Pancreas (tissue), 10 donors: ENCODE measurements around the gene ZCCHC7. TPM values are rescaled to one million over a fixed set of nuclear protein-coding genes. Genes with fewer than 3 reads are reported as not detected.

ENCODE experiments used
- ATAC-seq, 4 donors: fragments of 200-7000 bp; cut with Tn5 transposase; one replicate each; pipeline versions ENCODE4 v1.8.0 to v1.9.1; 2020; ENCODE audit warnings: mild to moderate bottlenecking in 4 of 4, moderate library complexity in 4 of 4
- DNase-seq, 6 donors: peaks; one replicate each; pipeline ENCODE4 v3.0.0-alpha.2; 2020
- FAIRE-seq: peaks from 2 replicates; lab custom pipeline; 2012; peaks lifted over from hg19 to GRCh38; lab: Jason Lieb, UNC
- H3K27ac ChIP-seq, 4 donors: fragments of 200-600 bp; sonication (generic); 1 replicate in 3 of 4; 2 replicates in 1 of 4; pipeline versions ENCODE4 v1.5.0 to v1.8.0; 2020
- H3K27me3 ChIP-seq, 4 donors: fragments of 200-600 bp; one replicate each; pipeline ENCODE4 v1.8.0; 2021
- H3K36me3 ChIP-seq, 3 donors: fragments of 200-600 bp; sonication (generic) in 1 of 3; one replicate each; pipeline versions ENCODE4 v1.5.0 to v1.8.0; 2020 to 2021
- H3K4me1 ChIP-seq, 3 donors: fragments of 200-600 bp; one replicate each; pipeline ENCODE4 v1.8.0; 2021
- H3K4me3 ChIP-seq, 4 donors: fragments of 200-600 bp; sonication (generic) in 2 of 4; one replicate each; pipeline versions ENCODE4 v1.5.0 to v1.8.0; 2020 to 2021
- H3K9me3 ChIP-seq, 4 donors: fragments of 200-600 bp; one replicate each; pipeline ENCODE4 v1.8.0; 2021
- WGBS, 2 donors: extraction: QIAGEN DNeasy Blood & Tissue Kit; methylation state at CpG; one replicate each; pipeline ENCODE4 v1.1.7; 2013; 5-methylcytosine and 5-hydroxymethylcytosine counted together
- intact Hi-C, 3 donors: fragments of 100-400 bp; cut with DNase I; formaldehyde crosslinking; loops; one replicate each; pipeline versions ENCODE4 v1.11.1 to v1.14.2; 2022
- polyA plus RNA-seq, 2 donors: library from polyadenylated mRNA; stranded (reverse); fragments of 200-250 nt; gene quantifications; one replicate each; pipeline ENCODE4 v1.2.3, GENCODE V29; 2013
- total RNA-seq, 6 donors: library from RNA; stranded (reverse); fragmentation: NEBNext Ultra II Directional in 4 of 6; extraction: Animal tissue kit (Norgen Biotek cat#: 25700) in 4 of 6; gene quantifications; one replicate each; pipeline versions ENCODE4 v1.2.1 to v1.2.4, GENCODE V29; 2021 to 2023
- TF ChIP-seq, protein P1 (sequence below), 4 donors: fragments of 200-600 bp; sonication (generic) in 3 of 4; IDR thresholded peaks; one replicate each; pipeline versions ENCODE4 v1.5.0 to v1.8.0; 2021; ENCODE audit warnings: antibody characterized with exemption in 4 of 4
- donor health status: healthy with polysubstance abuse.
- donor health status: DM: no; HTN: no; CAD: no; lungs with moderate emphysema.
- donor health status: DM: no; HTN: no; CAD: no.
- donor health status: control.
- donor health status: control.
- donor health status: Bipolar disorder and iron deficiency.
- donor health status: DM: yes; HTN: yes; CAD: no.
- donor health status: DM: no; HTN: no; CAD: no.
- donor health status: DM: no; HTN: no; CAD: no.
- donor health status: DM: yes; HTN: yes; CAD: no.

The ZCCHC7 gene
- total and polyA plus RNA-seq, 8 donors, result 8.1 to 17.4 (median 14.4) TPM

DNA sequence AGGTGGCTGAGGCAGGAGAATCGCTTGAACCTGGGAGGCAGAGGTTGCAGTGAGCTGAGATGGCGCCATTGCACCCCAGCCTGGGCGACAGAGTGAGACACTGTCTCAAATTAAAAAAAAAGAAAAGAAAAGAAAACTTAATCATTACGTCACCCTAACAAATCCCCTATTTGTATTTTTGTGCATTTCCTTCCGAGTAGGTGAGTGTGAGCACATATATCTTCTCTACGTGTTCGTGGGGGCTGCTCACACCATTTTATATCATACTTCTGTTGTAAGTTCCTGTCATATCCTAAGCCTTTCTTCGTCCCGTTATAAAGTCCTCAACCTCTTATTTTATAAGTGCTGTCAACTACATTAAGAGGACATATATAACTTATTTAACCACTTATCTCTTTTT is 260.2 kb downstream of the ZCCHC7 start:
- no peak overlapping the region for H3K27ac ChIP-seq
- no peaks in the 10 kb centered on the region for H3K27me3 ChIP-seq
- intact Hi-C loops, result loop anchor here in 1 of 3 donors (10.0 kb wide), 1 partner anchor 386 kb away; no protein-coding TSS in a partner anchor
- no peaks in the 10 kb centered on the region for H3K4me1 ChIP-seq
- ATAC-seq (no peak), FAIRE-seq (no peak), DNase-seq (no peak)
- no peak overlapping the region for H3K4me3 ChIP-seq
- no peaks in the 10 kb centered on the region for H3K9me3 ChIP-seq
- TF ChIP-seq, protein P1, sequence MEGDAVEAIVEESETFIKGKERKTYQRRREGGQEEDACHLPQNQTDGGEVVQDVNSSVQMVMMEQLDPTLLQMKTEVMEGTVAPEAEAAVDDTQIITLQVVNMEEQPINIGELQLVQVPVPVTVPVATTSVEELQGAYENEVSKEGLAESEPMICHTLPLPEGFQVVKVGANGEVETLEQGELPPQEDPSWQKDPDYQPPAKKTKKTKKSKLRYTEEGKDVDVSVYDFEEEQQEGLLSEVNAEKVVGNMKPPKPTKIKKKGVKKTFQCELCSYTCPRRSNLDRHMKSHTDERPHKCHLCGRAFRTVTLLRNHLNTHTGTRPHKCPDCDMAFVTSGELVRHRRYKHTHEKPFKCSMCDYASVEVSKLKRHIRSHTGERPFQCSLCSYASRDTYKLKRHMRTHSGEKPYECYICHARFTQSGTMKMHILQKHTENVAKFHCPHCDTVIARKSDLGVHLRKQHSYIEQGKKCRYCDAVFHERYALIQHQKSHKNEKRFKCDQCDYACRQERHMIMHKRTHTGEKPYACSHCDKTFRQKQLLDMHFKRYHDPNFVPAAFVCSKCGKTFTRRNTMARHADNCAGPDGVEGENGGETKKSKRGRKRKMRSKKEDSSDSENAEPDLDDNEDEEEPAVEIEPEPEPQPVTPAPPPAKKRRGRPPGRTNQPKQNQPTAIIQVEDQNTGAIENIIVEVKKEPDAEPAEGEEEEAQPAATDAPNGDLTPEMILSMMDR (IDR thresholded peaks at IDR 0.05), result no peak
- H3K36me3 ChIP-seq, result no peaks in the 10 kb centered on the region
- WGBS, 2 donors, result 90 to 97% methylated on average over 9 of the region's 9 CpGs

DNA sequence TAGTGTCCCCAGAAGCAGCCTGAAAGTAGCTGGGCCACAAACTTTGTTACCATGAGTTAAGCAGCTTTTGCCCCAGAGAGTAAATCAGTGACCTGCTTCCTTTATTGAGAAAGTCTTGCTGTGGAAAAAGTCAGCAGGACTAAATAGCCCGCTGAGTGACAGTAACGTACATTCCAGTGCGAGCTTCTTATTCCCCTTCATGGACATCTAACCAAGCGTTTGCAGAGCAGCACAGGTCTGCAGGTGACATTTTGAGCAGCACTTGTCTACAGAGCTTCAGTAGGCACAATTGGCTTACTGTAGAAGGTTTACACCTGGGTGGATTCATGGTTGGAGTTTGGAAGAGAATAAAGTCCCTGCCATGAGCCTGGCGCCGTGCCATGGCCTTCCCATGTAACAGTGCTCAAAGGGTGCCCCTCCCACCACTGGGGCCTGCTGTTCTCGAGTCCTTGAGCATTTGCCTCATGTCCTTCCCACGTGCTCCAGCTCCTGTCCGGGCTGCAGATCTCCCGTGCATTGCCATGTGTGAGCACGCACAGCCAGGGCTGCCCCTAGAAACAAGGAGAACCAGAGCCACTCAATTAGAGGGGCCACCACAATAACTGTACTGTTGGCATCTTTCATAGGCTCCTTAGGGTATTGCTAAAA is 260.8 kb downstream of the ZCCHC7 start:
- Histone ChIP-seq H3K27me3 (no peaks in the 10 kb centered on the region), H3K9me3 (no peaks in the 10 kb centered on the region), H3K27ac (no peak overlapping the region), H3K4me1 (no peaks in the 10 kb centered on the region), H3K4me3 (no peak overlapping the region), H3K36me3 (no peaks in the 10 kb centered on the region)
- WGBS, 2 donors, result 71% methylated on average over 11 of the region's 11 CpGs
- no peak for ATAC-seq
- TF ChIP-seq, protein P1 (IDR thresholded peaks at IDR 0.05), result no peak
- no peak for FAIRE-seq
- DNase-seq, result no peak
- intact Hi-C loops, result loop anchor here in 1 of 3 donors (10.0 kb wide), 1 partner anchor 386 kb away; no protein-coding TSS in a partner anchor

DNA sequence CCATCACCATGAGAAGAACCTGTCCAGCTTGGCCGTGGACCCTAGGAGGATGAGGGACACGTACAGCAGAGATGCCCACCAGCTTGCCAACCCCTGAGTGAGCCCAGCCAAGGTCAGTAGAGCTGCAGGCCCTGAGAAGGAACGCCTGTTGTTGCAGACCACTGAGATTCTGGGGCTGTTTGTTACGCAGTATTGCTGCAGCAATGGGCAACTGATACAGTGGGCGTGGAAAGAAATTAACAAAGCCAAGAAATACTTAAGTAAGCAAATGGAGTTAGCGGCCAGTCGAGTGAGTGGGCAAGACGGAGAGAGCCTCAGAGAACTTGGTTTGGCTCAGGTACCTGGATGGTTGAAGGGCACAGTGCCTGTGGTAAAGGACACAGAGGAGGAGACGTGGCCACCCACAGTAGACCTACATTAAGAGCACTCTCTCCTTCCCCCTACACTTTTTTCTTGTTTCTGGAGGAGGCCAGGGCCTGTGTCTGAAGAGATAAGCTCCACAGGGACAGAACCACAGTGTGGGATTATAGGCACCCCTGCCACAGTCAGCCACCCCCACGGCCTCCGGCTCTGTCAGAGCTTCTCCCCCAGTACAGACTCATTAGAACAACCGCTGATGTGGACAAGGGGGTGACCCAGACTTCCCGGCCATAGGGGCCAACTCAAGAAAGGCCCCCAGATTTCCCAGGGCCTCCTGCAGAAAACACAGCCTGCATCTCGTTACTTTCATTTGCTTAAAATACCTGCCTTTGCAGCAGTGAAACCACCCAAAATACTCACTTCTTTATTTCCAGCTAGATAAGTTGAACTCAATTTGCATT is 262.0 kb downstream of the ZCCHC7 start:
- no peak for ATAC-seq
- TF ChIP-seq, protein P1 (IDR thresholded peaks at IDR 0.05), result no peak
- H3K27ac ChIP-seq, result no peak overlapping the region
- no peaks in the 10 kb centered on the region for H3K9me3 ChIP-seq
- no peaks in the 10 kb centered on the region for H3K27me3 ChIP-seq
- no peak overlapping the region for H3K4me3 ChIP-seq
- 88 to 89% methylated on average over 14 of the region's 14 CpGs for WGBS, 2 donors
- H3K36me3 ChIP-seq, result no peaks in the 10 kb centered on the region
- intact Hi-C loops, result loop anchor here in 1 of 3 donors (10.0 kb wide), 1 partner anchor 388 kb away; no protein-coding TSS in a partner anchor
- H3K4me1 ChIP-seq, result no peaks in the 10 kb centered on the region
- no peak for FAIRE-seq
- no peak for DNase-seq

DNA sequence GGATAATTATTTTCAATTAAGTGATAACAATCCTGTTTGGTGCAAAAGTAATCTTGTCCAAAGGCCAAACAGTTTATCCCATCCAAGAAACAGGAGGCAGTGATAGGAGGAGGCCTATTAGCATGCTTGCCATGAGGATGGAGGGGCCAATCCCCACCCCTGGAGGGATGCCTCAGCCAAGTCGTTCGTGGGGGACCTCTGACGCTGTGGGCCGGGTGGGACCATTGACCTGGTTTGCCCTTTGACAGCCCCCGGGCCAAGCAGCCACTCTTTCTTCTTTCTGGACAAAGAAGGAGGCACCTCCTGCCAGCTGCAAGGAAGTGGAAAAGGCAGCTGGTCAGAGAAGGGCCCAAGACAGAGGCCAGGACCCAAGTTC is 262.6 kb downstream of the ZCCHC7 start:
- Histone ChIP-seq H3K4me3 (no peak overlapping the region), H3K9me3 (no peaks in the 10 kb centered on the region), H3K27ac (no peak overlapping the region), H3K36me3 (no peaks in the 10 kb centered on the region), H3K4me1 (no peaks in the 10 kb centered on the region), H3K27me3 (no peaks in the 10 kb centered on the region)
- ATAC-seq (no peak), FAIRE-seq (no peak), DNase-seq (no peak)
- TF ChIP-seq, protein P1 (IDR thresholded peaks at IDR 0.05), result no peak
- intact Hi-C loops, result loop anchor here in 1 of 3 donors (10.0 kb wide), 1 partner anchor 388 kb away; no protein-coding TSS in a partner anchor
- 65 to 73% methylated on average over 5 of the region's 5 CpGs for WGBS, 2 donors
